ENCODE results near the gene ERFE. TPM values are rescaled to one million over a fixed set of nuclear protein-coding genes. Genes with fewer than 3 reads are reported as not detected.

ERFE gene
- total and polyA plus RNA-seq, 7 donors: 1.4 to 18.2 (median 2.8) TPM

- Histone ChIP-seq H3K4me3 (peak overlapping the region; percentile 83), H3K9me3 (no peaks in the 10 kb centered on the region), H3K4me1 (peaks cover 50% of the 10 kb centered on the region), H3K36me3 (ENCODE audit: insufficient read depth in 1 of 2, low read depth in 1 of 2) (peaks cover 0 to 45% of the 10 kb centered on the region in 2 donors), H3K27ac (peak overlapping the region; percentile 99), H3K27me3 (ENCODE audit: insufficient read depth in 3 of 3, low read length in 2 of 3) (no peaks in the 10 kb centered on the region)
- intact Hi-C loops (cut with DNase I): loop anchor here (5.0 to 10.0 kb wide), 2 partner anchors 236 to 244 kb away; no protein-coding TSS in a partner anchor
- no peak for DNase-seq
- WGBS, 3 donors: 89 to 95% (median 94%) methylated on average over 60 of the region's 60 CpGs
- TF ChIP-seq CTCF (IDR thresholded peaks at IDR 0.05): no peak
- no peak for ATAC-seq
These were observed 17.8 kb upstream of the ERFE start for GRCh38 chr2:238140721-238141540.

- ATAC-seq (peak; percentile 12 to 34 (median 26)), DNase-seq (peak; percentile 73 to 93)
- peak overlapping the region; percentile 83 for H3K4me3 ChIP-seq
- intact Hi-C loops (cut with DNase I): loop anchor here (2.0 to 10.0 kb wide), 3 partner anchors 237 to 283 kb away; partner anchors contain the start of gene RAMP1 (in 1 of the 2)
- no peaks in the 10 kb centered on the region for H3K9me3 ChIP-seq
- peaks cover 0 to 53% of the 10 kb centered on the region in 2 donors for H3K36me3 ChIP-seq (ENCODE audit: insufficient read depth in 1 of 2, low read depth in 1 of 2)
- peak overlapping the region; percentile 99 for H3K27ac ChIP-seq
- H3K27me3 ChIP-seq (ENCODE audit: insufficient read depth in 3 of 3, low read length in 2 of 3): no peaks in the 10 kb centered on the region
- H3K4me1 ChIP-seq: peaks cover 44% of the 10 kb centered on the region
- WGBS, 3 donors: 39 to 55% (median 47%) methylated on average over 10 of the region's 10 CpGs
- TF ChIP-seq CTCF (IDR thresholded peaks at IDR 0.05): no peak
These were observed 17.0 kb upstream of the ERFE start for GRCh38 chr2:238141541-238142318.

- Histone ChIP-seq H3K36me3 (ENCODE audit: insufficient read depth in 1 of 2, low read depth in 1 of 2) (peaks cover 0 to 57% of the 10 kb centered on the region in 2 donors), H3K9me3 (no peaks in the 10 kb centered on the region), H3K4me3 (peak overlapping the region; percentile 83), H3K27me3 (ENCODE audit: insufficient read depth in 3 of 3, low read length in 2 of 3) (no peaks in the 10 kb centered on the region), H3K27ac (peak overlapping the region; percentile 99), H3K4me1 (peaks cover 44% of the 10 kb centered on the region)
- TF ChIP-seq CTCF (IDR thresholded peaks at IDR 0.05): no peak
- 38 to 61% (median 47%) methylated on average over 28 to 30 of the region's 30 CpGs for WGBS, 3 donors
- intact Hi-C loops (cut with DNase I): loop anchor here (2.0 to 10.0 kb wide), 3 partner anchors 238 to 284 kb away; partner anchors contain the start of gene RAMP1 (in 1 of the 2)
- DNase-seq: no peak
- ATAC-seq: peak in 3 of 4 donors; percentile 0 to 7 (median 6)
These were observed 16.2 kb upstream of the ERFE start for GRCh38 chr2:238142382-238143205.

DNA sequence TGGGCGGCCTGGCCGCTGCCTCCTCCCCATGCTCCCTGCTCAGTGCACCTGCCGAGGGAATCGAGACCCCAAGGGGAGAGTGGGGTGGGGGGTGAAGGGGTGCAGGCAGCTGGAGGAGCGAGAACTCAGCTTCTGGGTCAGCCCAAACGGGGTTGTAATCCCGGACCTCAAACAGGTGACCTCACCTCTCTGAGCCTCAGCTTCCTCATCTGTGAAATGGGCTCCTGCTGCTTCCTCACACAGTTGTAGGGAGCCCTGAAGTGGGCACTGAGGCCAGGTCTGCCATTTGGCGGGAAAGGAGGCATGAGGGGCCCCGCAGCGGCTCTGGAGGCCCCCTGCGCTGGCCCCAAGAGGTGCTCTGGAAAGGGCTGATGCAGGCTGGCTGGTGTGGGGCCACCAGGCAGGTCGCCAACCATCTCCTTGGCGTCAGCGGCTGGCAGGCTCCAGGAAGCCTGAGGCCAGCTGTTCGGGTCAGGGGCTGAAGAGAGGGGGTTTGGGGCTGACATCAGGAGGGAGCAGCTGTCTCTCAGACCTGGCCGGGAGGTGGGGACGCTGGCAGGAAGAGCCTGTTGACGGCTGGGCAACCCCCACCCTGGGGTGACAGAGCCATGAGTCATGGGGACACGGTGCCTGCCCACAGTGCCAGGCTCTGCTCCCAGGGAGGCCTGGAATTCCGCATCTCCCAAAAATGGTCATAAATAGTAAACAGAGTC lies 15.4 kb upstream of the ERFE start:
- Histone ChIP-seq H3K4me3 (peak overlapping the region; percentile 83), H3K27ac (peak overlapping the region; percentile 99), H3K9me3 (no peaks in the 10 kb centered on the region), H3K36me3 (ENCODE audit: insufficient read depth in 1 of 2, low read depth in 1 of 2) (peaks cover 0 to 59% of the 10 kb centered on the region in 2 donors), H3K4me1 (peaks cover 45% of the 10 kb centered on the region), H3K27me3 (ENCODE audit: insufficient read depth in 3 of 3, low read length in 2 of 3) (no peaks in the 10 kb centered on the region)
- peak; percentile 88 to 97 for DNase-seq
- WGBS, 3 donors: 31 to 46% (median 38%) methylated on average over 20 of the region's 20 CpGs
- ATAC-seq: peak; percentile 71 to 77 (median 72)
- intact Hi-C loops (cut with DNase I): loop anchor here (2.0 to 10.0 kb wide), 3 partner anchors 239 to 285 kb away; partner anchors contain the start of gene RAMP1 (in 1 of the 2)
- no peak for TF ChIP-seq CTCF (IDR thresholded peaks at IDR 0.05)

All from psoas muscle (tissue), 8 donors.